Natural killer cell (primary cell): ENCODE data around the gene JPT2. TPM values are rescaled to one million over a fixed set of nuclear protein-coding genes. Genes with fewer than 3 reads are reported as not detected.

Experiments
- ATAC-seq, 3 donors: fragments of 150-1000 bp in 2 of 3; fragments of 200-7000 bp in 1 of 3; cut with Tn5 transposase; 1 replicate in 1 of 3; 2 replicates in 2 of 3; pipeline ENCODE4 v1.10.0; 2021; ENCODE audit warnings: mild to moderate bottlenecking in 2 of 3, moderate library complexity in 2 of 3
- DNase-seq, 2 donors: peaks; one replicate each; pipeline versions ENCODE4 v3.0.0 to v3.0.0-alpha.2; 2013 to 2021; ENCODE audit warnings: mixed read lengths in 1 of 2
- H3K27ac ChIP-seq: one replicate; pipeline ENCODE4 v1.5.1; 2013; ENCODE audit warnings: mild to moderate bottlenecking, low read length
- H3K27me3 ChIP-seq: one replicate; pipeline ENCODE4 v1.6.1; 2013; ENCODE audit warnings: low read length; ENCODE audit not compliant: control insufficient read depth, insufficient read depth
- H3K36me3 ChIP-seq: one replicate; pipeline ENCODE4 v1.6.1; 2013; ENCODE audit warnings: low read length; ENCODE audit not compliant: control insufficient read depth, insufficient read depth
- H3K4me1 ChIP-seq: one replicate; pipeline ENCODE4 v1.6.1; 2013; ENCODE audit warnings: low read length; ENCODE audit not compliant: control insufficient read depth, insufficient read depth
- H3K4me3 ChIP-seq: one replicate; pipeline ENCODE4 v1.5.1; 2013; ENCODE audit warnings: low read length
- H3K9me3 ChIP-seq: one replicate; pipeline ENCODE4 v1.6.1; 2013; ENCODE audit warnings: low read length; ENCODE audit not compliant: control insufficient read depth, insufficient read depth
- H3K27ac Mint-ChIP-seq, 2 donors: one replicate each; pipeline ENCODE4 v1.8.0; 2022; ENCODE audit warnings: mild to moderate bottlenecking in 2 of 2, mixed read lengths in 2 of 2, moderate library complexity in 1 of 2
- H3K27me3 Mint-ChIP-seq, 2 donors: one replicate each; pipeline ENCODE4 v1.8.0; 2022; ENCODE audit warnings: low read depth in 2 of 2, mixed read lengths in 2 of 2
- H3K36me3 Mint-ChIP-seq: one replicate; pipeline ENCODE4 v1.8.0; 2022; ENCODE audit warnings: mixed read lengths
- H3K4me1 Mint-ChIP-seq, 2 donors: one replicate each; pipeline ENCODE4 v1.8.0; 2022; ENCODE audit warnings: mixed read lengths in 2 of 2
- H3K4me3 Mint-ChIP-seq: one replicate; pipeline ENCODE4 v1.8.0; 2022; ENCODE audit warnings: mild to moderate bottlenecking, moderate library complexity, mixed read lengths
- H3K9me3 Mint-ChIP-seq, 2 donors: one replicate each; pipeline ENCODE4 v1.8.0; 2022; ENCODE audit warnings: mixed read lengths in 2 of 2
- WGBS: methylation state at CpG from one replicate; pipeline ENCODE4 v1.1.7; 2013; ENCODE audit warnings: missing lambda C conversion rate; ENCODE audit not compliant: insufficient coverage; 5-methylcytosine and 5-hydroxymethylcytosine counted together
- intact Hi-C: fragments of 100-400 bp; cut with micrococcal nuclease; formaldehyde crosslinking; loops from one replicate; pipeline ENCODE4 v1.14.2; 2022
- total RNA-seq, 4 donors: library from RNA; stranded (reverse); fragments of 120-200 nt in 1 of 4; gene quantifications; one replicate each; pipeline versions ENCODE4 v1.2.3 to v1.2.4, GENCODE V29; 2013 to 2022
- TF ChIP-seq, protein P1 (sequence below): fragments of 200-600 bp; IDR thresholded peaks from one replicate; pipeline ENCODE4 v1.8.0; 2022; ENCODE audit warnings: antibody characterized with exemption

The JPT2 gene
- total RNA-seq, 3 donors from 2014 or later (not counting 1 experiment from before 2014, with no cell fraction given): 12.2 to 28.4 (median 14.2) TPM

DNA sequence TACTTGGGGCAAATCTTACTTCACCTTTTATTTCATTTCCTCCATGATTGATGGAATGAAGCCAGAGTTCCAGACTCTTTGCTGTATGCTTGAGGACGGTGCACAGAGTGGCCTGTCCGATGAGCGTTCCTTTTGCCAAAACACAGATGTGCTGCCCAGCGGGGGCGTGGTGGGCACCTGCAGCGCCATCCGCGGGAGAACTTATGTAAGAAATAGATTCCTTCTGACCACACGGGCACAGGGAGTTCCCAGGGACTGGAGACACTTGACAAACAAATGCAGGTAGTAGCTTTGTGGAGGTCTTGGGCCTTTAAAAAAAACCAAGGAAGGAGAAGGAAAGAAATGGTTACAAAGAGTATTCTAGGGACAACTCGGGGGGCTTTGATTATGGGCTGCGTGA lies 35.3 kb upstream of the JPT2 start:
- no peaks in the 10 kb centered on the region for H3K9me3 Mint-ChIP-seq
- peaks cover 65 to 80% of the 10 kb centered on the region in 2 donors for H3K4me1 Mint-ChIP-seq
- TF ChIP-seq, protein P1, sequence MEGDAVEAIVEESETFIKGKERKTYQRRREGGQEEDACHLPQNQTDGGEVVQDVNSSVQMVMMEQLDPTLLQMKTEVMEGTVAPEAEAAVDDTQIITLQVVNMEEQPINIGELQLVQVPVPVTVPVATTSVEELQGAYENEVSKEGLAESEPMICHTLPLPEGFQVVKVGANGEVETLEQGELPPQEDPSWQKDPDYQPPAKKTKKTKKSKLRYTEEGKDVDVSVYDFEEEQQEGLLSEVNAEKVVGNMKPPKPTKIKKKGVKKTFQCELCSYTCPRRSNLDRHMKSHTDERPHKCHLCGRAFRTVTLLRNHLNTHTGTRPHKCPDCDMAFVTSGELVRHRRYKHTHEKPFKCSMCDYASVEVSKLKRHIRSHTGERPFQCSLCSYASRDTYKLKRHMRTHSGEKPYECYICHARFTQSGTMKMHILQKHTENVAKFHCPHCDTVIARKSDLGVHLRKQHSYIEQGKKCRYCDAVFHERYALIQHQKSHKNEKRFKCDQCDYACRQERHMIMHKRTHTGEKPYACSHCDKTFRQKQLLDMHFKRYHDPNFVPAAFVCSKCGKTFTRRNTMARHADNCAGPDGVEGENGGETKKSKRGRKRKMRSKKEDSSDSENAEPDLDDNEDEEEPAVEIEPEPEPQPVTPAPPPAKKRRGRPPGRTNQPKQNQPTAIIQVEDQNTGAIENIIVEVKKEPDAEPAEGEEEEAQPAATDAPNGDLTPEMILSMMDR: no peak
- DNase-seq (no peak), ATAC-seq (no peak)
- no peaks in the 10 kb centered on the region for H3K36me3 Mint-ChIP-seq
- peak overlapping the region; percentile 90 to 96 for H3K27ac Mint-ChIP-seq
- H3K27me3 Mint-ChIP-seq: no peaks in the 10 kb centered on the region
- 96% methylated on average over 11 of the region's 11 CpGs for WGBS
- H3K4me3 ChIP-seq: no peak overlapping the region
- no peak overlapping the region for H3K27ac ChIP-seq
- H3K4me3 Mint-ChIP-seq: no peak overlapping the region
- peaks cover 41% of the 10 kb centered on the region for H3K36me3 ChIP-seq
- no peaks in the 10 kb centered on the region for H3K27me3 ChIP-seq
- no peaks in the 10 kb centered on the region for H3K9me3 ChIP-seq
- H3K4me1 ChIP-seq: peaks cover 48% of the 10 kb centered on the region
- intact Hi-C loops: no loop called here

DNA sequence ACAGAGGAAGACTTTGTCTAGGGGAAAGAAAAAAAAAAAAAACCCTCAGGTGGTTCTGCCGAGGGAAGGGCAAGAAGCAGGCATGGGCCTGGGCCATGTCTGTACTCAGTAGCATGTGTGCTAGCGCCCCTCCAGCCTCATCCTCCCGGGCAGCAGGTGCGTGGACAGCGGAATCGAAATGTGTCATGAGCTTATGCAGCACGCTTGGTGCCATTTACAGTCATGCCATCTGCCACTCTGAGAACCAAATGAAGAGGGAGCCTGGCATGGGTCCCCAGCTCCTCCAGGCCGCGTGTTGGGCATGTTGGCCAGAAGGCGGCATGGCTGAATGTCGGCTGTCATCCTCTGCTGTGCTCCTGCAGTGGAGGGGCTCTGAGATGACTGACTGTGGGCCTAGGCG lies 34.6 kb upstream of the JPT2 start:
- Histone ChIP-seq H3K4me1 (peaks cover 40% of the 10 kb centered on the region), H3K27me3 (no peaks in the 10 kb centered on the region), H3K27ac (no peak overlapping the region), H3K9me3 (no peaks in the 10 kb centered on the region), H3K36me3 (peaks cover 35% of the 10 kb centered on the region), H3K4me3 (no peak overlapping the region)
- TF ChIP-seq, protein P1: no peak
- WGBS: 96% methylated on average over 12 of the region's 12 CpGs
- Mint-ChIP-seq H3K4me3 (no peak overlapping the region), H3K4me1 (peaks cover 61 to 77% of the 10 kb centered on the region in 2 donors), H3K36me3 (no peaks in the 10 kb centered on the region), H3K27me3 (no peaks in the 10 kb centered on the region), H3K27ac (peak overlapping the region; percentile 90 to 96), H3K9me3 (no peaks in the 10 kb centered on the region)
- DNase-seq (no peak), ATAC-seq (no peak)
- intact Hi-C loops: no loop called here

DNA sequence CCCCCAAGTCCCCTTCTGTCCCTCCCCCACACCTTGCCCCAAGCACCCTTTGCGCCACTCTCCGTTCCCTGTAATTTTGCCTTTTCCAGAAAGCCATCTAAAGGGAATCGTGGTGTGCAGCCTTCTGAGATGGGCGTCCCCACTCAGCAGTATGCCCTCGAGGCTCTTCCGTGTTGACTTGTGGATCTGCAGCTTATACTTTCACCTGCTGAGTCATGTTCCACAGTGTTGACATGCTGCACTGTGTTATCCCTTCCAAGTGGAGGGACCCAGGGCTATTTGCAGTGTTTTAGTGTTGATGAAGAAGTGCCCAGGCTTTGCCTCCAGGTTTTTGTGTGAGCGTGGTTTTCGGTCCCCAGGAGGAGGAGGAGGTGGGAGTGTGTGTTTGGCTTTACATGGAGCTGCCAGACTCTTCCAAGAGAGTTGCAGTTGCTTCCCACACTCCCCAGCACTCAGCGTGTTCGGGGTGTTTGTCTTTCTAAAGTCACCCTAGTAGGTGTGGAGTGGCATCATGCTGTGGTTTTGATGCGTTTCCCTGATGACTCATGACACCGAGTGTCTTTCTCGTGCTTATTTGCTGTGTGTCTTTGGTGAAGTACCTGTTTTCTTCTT lies 32.1 kb upstream of the JPT2 start:
- H3K27me3 Mint-ChIP-seq: no peaks in the 10 kb centered on the region
- Histone ChIP-seq H3K36me3 (peaks cover 25% of the 10 kb centered on the region), H3K4me3 (no peak overlapping the region), H3K4me1 (peaks cover 16% of the 10 kb centered on the region), H3K9me3 (no peaks in the 10 kb centered on the region), H3K27ac (peak overlapping the region; percentile 70), H3K27me3 (no peaks in the 10 kb centered on the region)
- H3K9me3 Mint-ChIP-seq: no peaks in the 10 kb centered on the region
- ATAC-seq (peak; percentile 79 to 89 (median 86)), DNase-seq (peak; percentile 37 to 44)
- peak overlapping the region; percentile 68 for H3K4me3 Mint-ChIP-seq
- intact Hi-C loops: loop anchor here (1.0 kb wide), 1 partner anchor 34 kb away; the partner anchor contains the start of genes CRAMP1 and IFT140
- H3K4me1 Mint-ChIP-seq: peaks cover 45 to 57% of the 10 kb centered on the region in 2 donors
- H3K27ac Mint-ChIP-seq: peak overlapping the region; percentile 90 to 96
- TF ChIP-seq, protein P1: no peak
- H3K36me3 Mint-ChIP-seq: no peaks in the 10 kb centered on the region
- 42% methylated on average over 13 of the region's 13 CpGs for WGBS

DNA sequence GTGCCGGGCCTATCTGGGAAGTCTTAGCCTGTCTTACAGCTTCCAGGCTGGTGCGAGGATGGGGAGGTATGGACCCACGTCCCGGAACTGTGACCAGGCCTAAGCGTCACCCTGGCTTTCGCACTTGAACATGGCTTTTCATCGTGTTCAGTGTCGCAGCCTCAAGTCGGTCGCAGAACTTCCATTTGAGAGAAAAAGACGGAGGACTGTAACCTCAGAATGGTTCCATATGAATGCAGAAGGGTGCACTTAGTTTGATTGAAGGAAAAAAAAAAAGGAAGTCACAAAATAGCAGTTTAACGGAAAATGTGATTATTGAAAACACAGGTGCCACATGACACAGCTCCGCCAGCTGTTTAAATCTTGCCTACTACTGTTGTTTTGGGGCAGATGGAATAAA lies 30.2 kb upstream of the JPT2 start:
- no peaks in the 10 kb centered on the region for H3K9me3 Mint-ChIP-seq

More for the DNA sequence above, 30.2 kb upstream of the JPT2 start:
- TF ChIP-seq, protein P1: no peak
- no peaks in the 10 kb centered on the region for H3K27me3 Mint-ChIP-seq
- H3K36me3 Mint-ChIP-seq: no peaks in the 10 kb centered on the region
- H3K4me3 Mint-ChIP-seq: no peak overlapping the region
- H3K27ac Mint-ChIP-seq: peak overlapping the region; percentile 90 to 96
- no peak for DNase-seq
- intact Hi-C loops: no loop called here
- Histone ChIP-seq H3K4me3 (no peak overlapping the region), H3K4me1 (peaks cover 16% of the 10 kb centered on the region), H3K27me3 (no peaks in the 10 kb centered on the region), H3K36me3 (peaks cover 27% of the 10 kb centered on the region), H3K9me3 (no peaks in the 10 kb centered on the region), H3K27ac (peak overlapping the region; percentile 70)
- peaks cover 46 to 60% of the 10 kb centered on the region in 2 donors for H3K4me1 Mint-ChIP-seq
- WGBS: 58% methylated on average over 13 of the region's 13 CpGs
- no peak for ATAC-seq
